CD4-positive, alpha-beta T cell (primary cell): ENCODE data around the gene SKAP1. TPM values are rescaled to one million over a fixed set of nuclear protein-coding genes. Genes with fewer than 3 reads are reported as not detected.
A peak's percentile ranks its signal among the peaks of the same experiment; 100 is the strongest.
"Not testable (repeated sequence)": the region's sequence is repeated elsewhere in the genome, so short reads cannot be mapped to it uniquely, and the experiment has no call there.

ENCODE experiments used
- ATAC-seq: fragments of 200-7000 bp; cut with Tn5 transposase; one replicate; pipeline ENCODE4 v1.10.0; 2022; ENCODE audit warnings: mild to moderate bottlenecking; ENCODE audit not compliant: poor library complexity
- CTCF ChIA-PET: fragments of 350-600 bp; sonication (Branson Sonifier 250); formaldehyde crosslinking; loops from one replicate; lab custom pipeline; 2021; ENCODE audit warnings: antibody characterized with exemption, inconsistent platforms; lab: Charles Lee
- POLR2A ChIA-PET: fragments of 350-600 bp; sonication (Branson Sonifier 250); formaldehyde crosslinking; loops from one replicate; lab custom pipeline; 2021; ENCODE audit warnings: antibody characterized with exemption, inconsistent platforms; lab: Charles Lee
- DNase-seq, 14 experiments: peaks; one replicate each; pipeline ENCODE4 v3.0.0-alpha.2; 2013 to 2020; ENCODE audit warnings: mixed read lengths in 2 of 14
- H3K27ac ChIP-seq, 2 donors: one replicate each; pipeline versions ENCODE4 v1.5.1 to v1.7.0; 2013; ENCODE audit warnings: low read length in 2 of 2, low read depth in 1 of 2, mild to moderate bottlenecking in 1 of 2
- H3K27me3 ChIP-seq, 2 experiments: 1 replicate in 1 of 2; 2 replicates in 1 of 2; pipeline versions ENCODE4 v1.6.1 to v1.7.0; 2013; ENCODE audit warnings: low read length in 2 of 2, control low read depth in 1 of 2, mild to moderate bottlenecking in 1 of 2, moderate library complexity in 1 of 2; ENCODE audit not compliant: insufficient read depth in 2 of 2, control insufficient read depth in 1 of 2
- H3K36me3 ChIP-seq: one replicate; pipeline ENCODE4 v1.6.1; 2013; ENCODE audit warnings: low read length, control low read depth; ENCODE audit not compliant: insufficient read depth
- H3K4me1 ChIP-seq: one replicate; pipeline ENCODE4 v1.6.1; 2013; ENCODE audit warnings: low read length, control low read depth; ENCODE audit not compliant: insufficient read depth
- H3K4me3 ChIP-seq: one replicate; pipeline ENCODE4 v1.5.1; 2013; ENCODE audit warnings: mild to moderate bottlenecking, low read length, moderate library complexity
- H3K9me3 ChIP-seq, 2 experiments: 1 replicate in 1 of 2; 2 replicates in 1 of 2; pipeline versions ENCODE4 v1.6.1 to v1.7.0; 2013; ENCODE audit warnings: low read length in 2 of 2, mild to moderate bottlenecking in 2 of 2, control low read depth in 1 of 2, moderate library complexity in 1 of 2; ENCODE audit not compliant: control insufficient read depth in 1 of 2, insufficient read depth in 1 of 2
- H3K27ac Mint-ChIP-seq: one replicate; pipeline ENCODE4 v1.8.0; 2020; ENCODE audit warnings: mixed read lengths
- H3K27me3 Mint-ChIP-seq: one replicate; pipeline ENCODE4 v1.8.0; 2021; ENCODE audit warnings: mixed read lengths
- H3K36me3 Mint-ChIP-seq: one replicate; pipeline ENCODE4 v1.8.0; 2021; ENCODE audit warnings: low read depth, mixed read lengths
- H3K4me1 Mint-ChIP-seq: one replicate; pipeline ENCODE4 v1.8.0; 2021; ENCODE audit warnings: low read depth, mixed read lengths
- H3K4me3 Mint-ChIP-seq: one replicate; pipeline ENCODE4 v1.8.0; 2020; ENCODE audit warnings: mild to moderate bottlenecking, mixed read lengths
- H3K9me3 Mint-ChIP-seq: one replicate; pipeline ENCODE4 v1.8.0; 2020; ENCODE audit warnings: mixed read lengths
- CTCF ChIP-seq: fragments of 200-600 bp; IDR thresholded peaks from one replicate; pipeline ENCODE4 v1.8.0; 2022; ENCODE audit warnings: antibody characterized with exemption, mild to moderate bottlenecking
- intact Hi-C, 2 experiments: fragments of 100-400 bp; cut with DNase I in 1 of 2; cut with micrococcal nuclease in 1 of 2; formaldehyde crosslinking; loops; one replicate each; pipeline versions ENCODE4 v1.15.1 to v1.9.0; 2023 to 2025; cut with DNase I, micrococcal nuclease
- total RNA-seq, 174 experiments: library from RNA in 2 of 174; stranded (reverse) in 2 of 174; gene quantifications; one replicate each; pipeline ENCODE4 v1.2.3 and lab custom pipeline; 2021 to 2026

Gene SKAP1
- total RNA-seq, 2 experiments from 2014 or later, result 92.0 to 95.1 TPM

- DNase-seq (no peak), ATAC-seq (no peak)
- Histone ChIP-seq H3K9me3 (no peaks in the 10 kb centered on the region), H3K4me1 (peaks cover 10% of the 10 kb centered on the region), H3K36me3 (peaks cover 42% of the 10 kb centered on the region), H3K4me3 (no peak overlapping the region), H3K27me3 (no peaks in the 10 kb centered on the region), H3K27ac (no peak overlapping the region)
- ChIA-PET POLR2A (interaction anchor here (1.1 to 2.3 kb wide), 3 partner anchors 10 to 17 kb away, joined by 3 to 9 read pairs (median 3); no protein-coding TSS in a partner anchor), CTCF (interaction anchor here (1.6 to 2.3 kb wide), 3 partner anchors 10 to 89 kb away, joined by 3 to 6 read pairs (median 5); no protein-coding TSS in a partner anchor)
- intact Hi-C loops, result no loop called here
- Mint-ChIP-seq H3K36me3 (peaks cover 53% of the 10 kb centered on the region), H3K27ac (peak overlapping the region; percentile 35), H3K4me3 (no peak overlapping the region), H3K4me1 (peaks cover 70% of the 10 kb centered on the region), H3K9me3 (no peaks in the 10 kb centered on the region), H3K27me3 (no peaks in the 10 kb centered on the region)
- TF ChIP-seq CTCF, result no peak
Observed at GRCh38 chr17:48368352-48368908, 61.6 kb downstream of the SKAP1 start.

GRCh38 chr17:48363161-48363560 lies 66.9 kb downstream of the SKAP1 start:
- Mint-ChIP-seq H3K9me3 (no peaks in the 10 kb centered on the region), H3K27ac (peak overlapping the region; percentile 18), H3K27me3 (no peaks in the 10 kb centered on the region), H3K4me1 (peaks cover 67% of the 10 kb centered on the region), H3K36me3 (peaks cover 49% of the 10 kb centered on the region), H3K4me3 (no peak overlapping the region)
- H3K27me3 ChIP-seq, result no peaks in the 10 kb centered on the region
- H3K9me3 ChIP-seq, result no peaks in the 10 kb centered on the region
- no peak for DNase-seq
- H3K4me1 ChIP-seq, result peaks cover 3% of the 10 kb centered on the region
- no peak for ATAC-seq
- intact Hi-C loops, result no loop called here
- POLR2A ChIA-PET, result no interaction called here
- H3K27ac ChIP-seq, result no peak overlapping the region
- CTCF ChIA-PET, result interaction anchor here (1.3 to 3.0 kb wide), 2 partner anchors 11 to 38 kb away, joined by 3 to 19 read pairs; no protein-coding TSS in a partner anchor
- H3K4me3 ChIP-seq, result no peak overlapping the region
- no peak for TF ChIP-seq CTCF
- peaks cover 38% of the 10 kb centered on the region for H3K36me3 ChIP-seq

GRCh38 chr17:48360861-48361633 lies 69.0 kb downstream of the SKAP1 start:
- H3K4me1 Mint-ChIP-seq, result peaks cover 56% of the 10 kb centered on the region
- intact Hi-C loops, H3K9me3 Mint-ChIP-seq, H3K4me3 ChIP-seq, DNase-seq, ATAC-seq, H3K27me3 ChIP-seq, H3K9me3 ChIP-seq, H3K27me3 Mint-ChIP-seq, POLR2A ChIA-PET, H3K4me1 ChIP-seq, H3K4me3 Mint-ChIP-seq, H3K27ac ChIP-seq: not testable (repeated sequence)
- peaks cover 34% of the 10 kb centered on the region for H3K36me3 Mint-ChIP-seq
- H3K27ac Mint-ChIP-seq, result peak overlapping the region; percentile 59
- peaks cover 21% of the 10 kb centered on the region for H3K36me3 ChIP-seq
- CTCF ChIA-PET, result interaction anchor here (1.0 to 3.0 kb wide), 2 partner anchors 9 kb away, joined by 3 to 19 read pairs; no protein-coding TSS in a partner anchor
